Retina (tissue), 1 donor: ENCODE data around the gene DHRS3.
A peak's percentile ranks its signal among the peaks of the same experiment; 100 is the strongest.
"Not testable (repeated sequence)": the region's sequence is repeated elsewhere in the genome, so short reads cannot be mapped to it uniquely, and the experiment has no call there.

ENCODE experiments used
- DNase-seq: peaks from one replicate; pipeline ENCODE4 v3.0.0-alpha.2; 2016

DHRS3 gene

DNA sequence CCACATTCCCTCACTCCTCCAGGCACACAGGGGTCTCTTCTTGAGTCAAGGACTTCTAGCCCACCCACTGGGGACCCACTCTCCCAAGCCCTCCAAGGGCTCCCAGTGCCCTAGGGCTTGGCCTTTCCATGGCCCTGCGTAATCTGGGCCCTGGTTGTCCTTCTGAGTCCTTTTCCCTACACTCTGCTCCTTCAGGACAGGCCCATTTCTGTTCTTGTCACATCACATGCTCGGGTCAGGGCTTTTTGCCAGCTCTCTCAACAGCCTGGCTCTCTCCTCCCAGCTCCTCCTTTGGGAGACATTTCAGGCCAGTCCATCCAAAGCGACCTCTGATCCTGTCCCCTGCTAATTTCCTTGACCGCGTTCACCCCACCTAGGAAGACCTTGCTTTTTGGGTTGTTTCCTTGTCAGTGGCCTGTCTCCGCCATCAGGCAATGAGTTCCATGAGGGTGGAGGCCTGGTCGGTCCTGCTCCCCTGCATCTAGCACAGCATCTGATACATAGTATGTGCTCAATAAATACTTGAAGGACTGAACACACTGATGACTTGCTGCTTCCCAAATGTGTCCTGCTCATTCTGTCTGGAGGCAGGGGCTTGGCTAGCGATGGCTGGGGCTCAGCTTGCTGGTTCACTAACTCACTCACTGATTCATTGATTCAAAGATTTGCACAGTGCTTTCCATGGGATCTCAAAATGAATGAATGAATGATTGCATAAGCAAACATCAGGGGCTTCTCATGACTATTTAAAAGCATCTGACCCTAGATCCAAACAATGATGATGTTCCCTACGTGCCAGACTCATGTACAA is 44.8 kb downstream of the DHRS3 start:
- DNase-seq, result no peak

- DNase-seq, result no peak
Measured at GRCh38 chr1:12572522-12572921, 45.5 kb downstream of the DHRS3 start.

- no peak for DNase-seq
Measured at GRCh38 chr1:12570291-12570690, 47.7 kb downstream of the DHRS3 start.

GRCh38 chr1:12568009-12568767 is 49.8 kb downstream of the DHRS3 start:
- no peak for DNase-seq

- no peak for DNase-seq
Measured at GRCh38 chr1:12567288-12567819, 50.7 kb downstream of the DHRS3 start.

DNA sequence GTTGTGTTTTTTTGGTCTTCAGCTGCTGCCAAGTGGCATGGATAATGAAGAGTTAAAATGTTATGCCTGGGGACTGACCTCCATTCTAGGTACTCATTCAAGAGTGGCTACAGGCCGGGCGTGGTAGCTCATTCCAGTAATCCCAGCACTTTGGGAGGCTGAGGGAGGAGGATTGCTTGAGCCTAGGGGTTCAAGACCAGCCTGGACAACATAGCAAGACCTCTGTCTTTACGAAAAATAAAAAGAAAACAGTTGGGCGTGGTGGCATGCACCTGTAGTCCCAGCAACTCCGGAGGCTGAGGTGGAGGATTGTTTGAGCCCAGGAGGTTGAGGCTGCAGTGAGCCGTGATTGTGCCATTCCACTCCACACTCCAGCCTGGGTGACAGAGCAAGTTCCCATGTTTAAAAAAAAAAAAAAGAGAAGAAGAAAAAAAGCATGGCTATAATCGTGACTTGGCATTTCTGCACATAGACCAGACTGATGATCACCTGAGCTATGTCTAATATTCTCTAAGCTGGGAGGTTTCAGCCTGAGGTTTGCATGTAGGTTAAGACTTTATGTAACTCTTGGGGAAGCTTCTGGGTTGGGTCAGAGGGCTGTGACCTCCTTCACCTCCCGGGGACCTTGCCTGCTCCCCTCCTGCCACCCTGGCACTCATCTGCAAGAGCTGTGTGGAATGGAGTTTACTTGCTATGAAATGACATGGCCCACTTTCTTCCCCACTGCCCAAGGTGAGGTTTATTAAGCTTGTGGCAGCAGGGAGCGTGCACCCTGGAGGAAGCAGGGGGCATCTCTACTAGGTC is 51.3 kb downstream of the DHRS3 start:
- DNase-seq, result no peak

GRCh38 chr1:12565966-12566352 is 52.1 kb downstream of the DHRS3 start:
- no peak for DNase-seq

DNA sequence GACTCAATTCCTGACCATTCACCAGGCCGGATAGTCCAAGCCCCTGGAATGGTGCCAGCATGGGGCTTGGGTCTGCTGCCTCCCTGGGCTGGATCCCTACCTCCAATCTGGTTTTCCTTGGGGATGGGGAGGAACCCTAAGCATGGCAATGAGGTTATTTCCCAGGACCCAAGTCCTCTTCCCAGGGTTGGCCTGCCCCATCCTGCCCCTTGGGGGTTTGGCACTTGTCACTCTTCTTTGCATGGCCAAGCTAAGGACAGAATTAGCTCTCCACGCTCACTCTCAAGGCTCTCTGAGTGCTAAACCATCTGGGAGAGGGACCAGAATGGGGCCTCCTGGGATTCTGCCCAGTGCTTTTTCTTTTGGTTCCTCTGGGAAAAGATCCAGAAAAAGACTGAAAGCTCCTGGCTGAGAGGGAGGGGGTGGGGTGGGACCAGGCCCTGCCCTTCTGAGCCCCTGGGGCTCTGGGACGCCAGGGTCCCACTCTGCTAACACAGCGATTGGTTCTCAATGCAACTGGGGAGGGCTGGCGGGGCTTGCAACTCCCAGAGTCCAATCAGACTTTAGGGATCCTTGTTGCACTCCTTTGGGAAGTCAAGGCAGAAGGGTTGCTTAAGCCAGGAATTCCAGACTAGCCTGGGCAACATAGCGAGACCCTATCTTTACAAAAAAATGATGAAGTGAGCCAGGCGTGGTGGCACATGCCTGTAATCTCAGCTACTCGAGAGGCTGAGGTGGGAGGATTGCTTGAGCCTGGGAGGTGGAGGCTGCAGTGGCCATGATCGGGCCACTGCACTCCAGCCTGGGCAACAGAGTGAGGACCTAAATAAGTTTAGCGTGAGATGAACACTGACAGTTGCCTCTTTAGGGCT is 52.7 kb downstream of the DHRS3 start:
- no peak for DNase-seq

DNA sequence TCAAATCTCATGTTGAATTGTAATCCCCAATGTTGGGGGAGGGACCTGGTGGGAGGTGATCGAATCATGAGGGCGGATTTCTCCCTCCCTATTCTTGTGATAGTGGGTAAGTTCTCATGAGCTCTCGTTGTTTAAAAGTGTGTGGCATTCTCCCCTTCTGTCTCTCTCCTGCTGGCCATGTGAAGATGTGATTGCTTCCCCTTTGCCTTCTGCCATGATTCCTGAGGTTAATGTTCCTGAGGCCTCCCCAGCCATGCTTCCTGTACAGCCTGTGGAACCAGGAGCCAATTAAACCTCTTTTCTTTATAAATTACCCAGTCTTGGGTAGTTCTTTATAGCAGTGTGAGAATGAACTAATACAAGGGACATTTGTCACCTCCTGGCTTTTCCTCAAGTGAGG is 53.8 kb downstream of the DHRS3 start:
- not testable (repeated sequence) for DNase-seq

DNA sequence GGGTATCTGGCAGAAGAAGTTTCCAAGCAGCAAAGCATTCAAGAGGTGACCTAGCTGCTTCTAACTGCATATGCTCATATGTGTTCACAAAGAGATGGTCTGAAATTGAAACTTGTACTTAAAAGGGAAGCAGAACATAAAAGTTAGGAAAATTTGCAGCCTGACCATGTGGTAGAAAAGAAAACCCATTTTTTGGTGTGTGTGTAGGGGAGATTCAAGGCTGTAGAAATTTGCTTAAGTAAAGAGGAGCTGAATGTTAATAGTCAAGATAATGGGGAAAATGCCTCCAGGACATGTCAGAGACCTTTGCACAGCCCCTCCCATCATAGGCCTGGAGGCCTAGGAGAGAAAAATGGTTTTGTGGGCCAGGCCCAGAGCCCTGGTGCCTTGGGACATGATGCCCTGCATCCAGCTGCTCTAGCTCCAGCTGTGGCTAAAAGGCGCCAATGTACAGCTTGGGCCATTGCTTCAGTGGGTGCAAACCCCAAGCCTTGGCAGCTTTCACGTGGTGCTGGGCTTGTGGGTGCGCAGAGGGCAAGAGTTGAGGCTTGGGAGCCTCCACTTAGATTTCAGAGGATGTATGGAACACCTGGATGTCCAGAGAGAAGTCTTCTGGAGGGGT is 54.9 kb downstream of the DHRS3 start:
- no peak for DNase-seq

- DNase-seq, result no peak
Measured at GRCh38 chr1:12561121-12561520, 56.9 kb downstream of the DHRS3 start.

- no peak for DNase-seq
Measured at GRCh38 chr1:12556957-12557935, 60.8 kb downstream of the DHRS3 start.

DNA sequence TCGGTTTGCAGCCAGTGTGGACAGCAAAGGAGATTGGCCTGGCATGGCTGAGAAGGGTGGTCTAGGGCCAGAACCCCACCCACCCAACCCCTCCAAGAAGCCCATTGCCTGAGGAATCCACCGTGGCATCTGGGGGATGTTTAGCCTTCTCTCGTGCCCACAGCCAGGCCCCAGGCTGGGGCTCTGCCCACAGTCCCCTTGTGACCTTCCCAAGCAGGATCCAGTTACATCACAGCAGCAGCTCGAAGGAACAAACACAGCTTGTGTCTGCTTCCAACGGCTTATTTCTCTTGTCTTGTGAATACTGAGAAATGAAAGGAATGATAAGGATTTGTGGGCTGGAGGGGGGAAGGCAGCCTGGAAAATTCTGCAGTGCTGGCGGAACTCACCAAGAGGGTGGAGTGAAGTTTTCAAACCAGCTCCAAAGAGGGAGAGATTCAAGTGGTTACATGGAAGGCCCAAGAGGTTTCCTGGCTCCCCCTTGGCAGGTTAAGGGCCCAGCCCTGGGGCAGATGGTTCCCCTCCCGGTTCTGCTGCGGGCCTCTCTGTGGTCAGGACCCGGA is 61.6 kb downstream of the DHRS3 start:
- DNase-seq, result no peak

GRCh38 chr1:12555411-12556367 is 62.3 kb downstream of the DHRS3 start:
- no peak for DNase-seq

- no peak for DNase-seq
Measured at GRCh38 chr1:12554521-12555305, 63.3 kb downstream of the DHRS3 start.

- DNase-seq, result no peak
Measured at GRCh38 chr1:12553963-12554362, 64.0 kb downstream of the DHRS3 start.

DNA sequence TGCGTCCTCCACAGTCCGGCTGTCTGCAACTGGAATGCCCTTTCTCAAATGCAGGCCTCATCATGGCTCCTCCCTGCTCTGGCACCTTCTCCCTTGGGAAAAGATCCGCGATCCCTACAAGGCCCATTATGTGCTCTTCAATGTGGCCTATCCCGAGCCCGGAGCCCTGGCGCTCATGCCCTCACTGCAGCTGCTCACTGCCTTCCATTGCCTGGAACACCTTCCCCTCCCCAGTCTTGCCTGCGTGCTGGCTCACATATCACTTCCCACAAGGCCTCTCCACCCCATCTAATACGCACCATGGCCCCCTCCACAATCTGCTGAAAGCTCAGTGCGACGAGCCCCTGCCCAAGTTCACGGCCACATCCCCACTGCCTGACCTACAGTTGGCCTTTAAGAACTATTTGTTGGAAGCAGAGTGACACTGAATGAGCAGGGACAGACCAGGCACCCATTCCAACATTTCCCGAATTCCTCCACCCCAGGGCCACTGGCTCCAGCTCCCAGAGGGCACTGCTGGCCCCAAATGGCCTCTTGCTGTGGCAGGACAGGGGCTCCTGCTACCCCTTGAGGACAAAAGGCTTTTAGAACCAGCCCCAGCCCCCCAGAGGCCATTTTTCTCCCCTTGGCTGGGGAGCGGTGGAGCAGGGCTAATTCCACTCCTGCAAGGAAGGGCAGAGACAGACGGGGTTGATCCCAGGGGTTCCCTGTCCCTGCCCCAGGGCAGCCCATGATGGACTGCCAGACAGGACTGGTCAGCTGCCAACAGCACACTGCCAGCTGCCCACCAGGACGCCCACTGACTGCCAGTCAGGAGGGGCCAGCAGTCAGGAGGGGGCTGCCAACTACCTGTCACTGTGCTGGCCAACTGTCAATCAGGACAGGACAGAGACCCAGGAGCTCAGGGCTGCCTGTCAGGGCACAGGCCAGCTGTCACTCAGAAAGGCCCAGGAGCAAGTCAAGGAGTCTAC is 64.8 kb downstream of the DHRS3 start:
- DNase-seq, result peak; percentile 54
